ENCODE results near the gene MLYCD.

The MLYCD gene

GRCh38 chr16:83969771-83970429, 71.0 kb downstream of the MLYCD start:
- Histone ChIP-seq H3K79me2 (ENCODE audit: control insufficient read depth, low read length) (no peaks in the 10 kb centered on the region), H3K27ac (ENCODE audit: low read depth, low read length) (no peak overlapping the region), H3K4me2 (ENCODE audit: low read length) (no peak overlapping the region), H3K4me1 (ENCODE audit: control insufficient read depth, low read length) (no peaks in the 10 kb centered on the region), H3F3A (ENCODE audit: control insufficient read depth, insufficient read depth) (no peaks in the 10 kb centered on the region), H3K27me3 (ENCODE audit: control insufficient read depth, low read length) (no peaks in the 10 kb centered on the region), H3K9me3 (ENCODE audit: control insufficient read depth, insufficient read depth, low read length) (no peaks in the 10 kb centered on the region), H3K36me3 (ENCODE audit: control insufficient read depth, low read length) (no peaks in the 10 kb centered on the region), H4K20me1 (ENCODE audit: control insufficient read depth, insufficient read depth, low read depth, low read length) (no peaks in the 10 kb centered on the region), H3K4me3 (ENCODE audit: low read length) (no peak overlapping the region), H3K9me2 (replicated peaks; ENCODE audit: control insufficient read depth, low read length) (no peaks in the 10 kb centered on the region)
- TF ChIP-seq CTCF (IDR thresholded peaks at IDR 0.05; ENCODE audit: low read depth, low read length, poor library complexity, severe bottlenecking) (no peak), EZH2phosphoT487 (IDR thresholded peaks at IDR 0.05; ENCODE audit: borderline replicate concordance, low read length) (no peak)

- no peaks in the 10 kb centered on the region for H3K4me1 ChIP-seq (ENCODE audit: control insufficient read depth, low read length)
- no peak overlapping the region for H3K4me2 ChIP-seq (ENCODE audit: low read length)
- no peak overlapping the region for H3K27ac ChIP-seq (ENCODE audit: low read depth, low read length)
- TF ChIP-seq EZH2phosphoT487 (IDR thresholded peaks at IDR 0.05; ENCODE audit: borderline replicate concordance, low read length) (no peak), CTCF (IDR thresholded peaks at IDR 0.05; ENCODE audit: low read depth, low read length, poor library complexity, severe bottlenecking) (no peak)
- no peaks in the 10 kb centered on the region for H3K79me2 ChIP-seq (ENCODE audit: control insufficient read depth, low read length)
- H3K36me3 ChIP-seq (ENCODE audit: control insufficient read depth, low read length) = no peaks in the 10 kb centered on the region
- H3F3A ChIP-seq (ENCODE audit: control insufficient read depth, insufficient read depth) = no peaks in the 10 kb centered on the region
- no peaks in the 10 kb centered on the region for H3K27me3 ChIP-seq (ENCODE audit: control insufficient read depth, low read length)
- no peaks in the 10 kb centered on the region for H4K20me1 ChIP-seq (ENCODE audit: control insufficient read depth, insufficient read depth, low read depth, low read length)
- H3K9me3 ChIP-seq (ENCODE audit: control insufficient read depth, insufficient read depth, low read length) = no peaks in the 10 kb centered on the region
- H3K9me2 ChIP-seq (replicated peaks; ENCODE audit: control insufficient read depth, low read length) = no peaks in the 10 kb centered on the region
- no peak overlapping the region for H3K4me3 ChIP-seq (ENCODE audit: low read length)
Measured at GRCh38 chr16:83970430-83970815, 71.5 kb downstream of the MLYCD start.

- H3F3A ChIP-seq (ENCODE audit: control insufficient read depth, insufficient read depth) = no peaks in the 10 kb centered on the region
- H3K79me2 ChIP-seq (ENCODE audit: control insufficient read depth, low read length) = no peaks in the 10 kb centered on the region
- H3K4me3 ChIP-seq (ENCODE audit: low read length) = no peak overlapping the region
- no peak overlapping the region for H3K4me2 ChIP-seq (ENCODE audit: low read length)
- no peaks in the 10 kb centered on the region for H3K9me2 ChIP-seq (replicated peaks; ENCODE audit: control insufficient read depth, low read length)
- H3K9me3 ChIP-seq (ENCODE audit: control insufficient read depth, insufficient read depth, low read length) = no peaks in the 10 kb centered on the region
- TF ChIP-seq CTCF (IDR thresholded peaks at IDR 0.05; ENCODE audit: low read depth, low read length, poor library complexity, severe bottlenecking) (no peak), EZH2phosphoT487 (IDR thresholded peaks at IDR 0.05; ENCODE audit: borderline replicate concordance, low read length) (no peak)
- H4K20me1 ChIP-seq (ENCODE audit: control insufficient read depth, insufficient read depth, low read depth, low read length) = no peaks in the 10 kb centered on the region
- H3K27me3 ChIP-seq (ENCODE audit: control insufficient read depth, low read length) = no peaks in the 10 kb centered on the region
- H3K27ac ChIP-seq (ENCODE audit: low read depth, low read length) = no peak overlapping the region
- H3K4me1 ChIP-seq (ENCODE audit: control insufficient read depth, low read length) = no peaks in the 10 kb centered on the region
- no peaks in the 10 kb centered on the region for H3K36me3 ChIP-seq (ENCODE audit: control insufficient read depth, low read length)
Measured at GRCh38 chr16:83971165-83972130, 72.5 kb downstream of the MLYCD start.

Data from DOHH2 (cell line).